ENCODE results near the gene NECTIN1.

The NECTIN1 gene

DNA sequence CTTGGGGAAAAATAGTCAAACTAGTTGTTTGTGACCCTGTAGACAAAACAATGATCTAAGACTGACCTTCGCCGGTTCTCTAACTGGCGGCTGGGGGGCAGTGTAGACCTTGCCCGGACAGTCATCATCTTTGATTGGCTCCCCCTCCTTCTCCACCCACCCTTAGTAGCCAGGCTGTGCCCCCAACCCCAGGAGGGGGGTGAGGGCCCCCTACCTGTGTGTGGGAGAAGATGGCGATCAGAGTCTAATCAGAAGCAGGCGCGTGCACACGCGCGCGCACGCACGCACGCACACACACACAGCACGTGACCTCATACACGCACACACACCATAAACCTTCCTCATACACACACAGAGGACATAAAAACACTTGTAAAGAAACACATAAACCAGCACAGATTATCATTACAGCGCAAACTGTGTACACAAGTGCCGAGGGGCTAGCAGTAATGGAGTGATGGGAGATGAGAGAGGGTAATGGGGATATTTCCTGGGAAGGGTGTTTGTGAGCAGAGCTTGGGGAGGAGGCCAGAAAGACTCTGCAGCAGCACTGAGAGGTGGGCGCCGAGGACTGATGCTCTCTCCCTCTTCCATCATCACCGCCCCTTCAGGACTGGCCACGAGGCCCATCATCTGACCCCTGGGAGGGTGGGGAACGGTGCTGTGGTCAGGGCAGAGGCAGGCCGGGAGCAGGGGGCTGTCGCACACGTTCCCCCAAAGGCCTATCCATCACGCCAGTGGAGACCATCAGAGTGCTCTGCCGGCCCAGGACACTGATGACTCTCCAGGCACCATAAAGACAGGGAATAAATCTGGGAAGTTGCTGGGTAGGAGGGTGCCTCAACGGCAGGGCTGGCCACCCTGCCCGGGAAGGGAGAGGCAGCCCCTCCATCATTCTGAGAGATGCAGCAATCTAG, 12.2 kb downstream of the NECTIN1 start:
- Histone ChIP-seq H3K27ac (ENCODE audit: low read depth, low read length) (no peak overlapping the region), H3K36me3 (ENCODE audit: control insufficient read depth, insufficient read depth, low read length) (no peaks in the 10 kb centered on the region), H3K18ac (ENCODE audit: low read length) (no peak overlapping the region), H2AK5ac (ENCODE audit: low read length) (no peak overlapping the region), H3K79me1 (ENCODE audit: low read length) (peaks cover 34% of the 10 kb centered on the region), H4K8ac (ENCODE audit: low read depth, low read length) (no peak overlapping the region), H3K56ac (ENCODE audit: low read length) (no peak overlapping the region), H3K4me2 (ENCODE audit: low read length) (no peak overlapping the region), H3K4me1 (ENCODE audit: control insufficient read depth, low read depth, low read length) (peaks cover 20% of the 10 kb centered on the region), H2BK120ac (ENCODE audit: low read depth, low read length) (no peak overlapping the region), H2BK15ac (replicated peaks; ENCODE audit: low read depth) (no peak overlapping the region), H3K4me3 (ENCODE audit: low read length) (no peak overlapping the region), H3K4ac (ENCODE audit: low read depth, low read length) (no peak overlapping the region), H3K79me2 (ENCODE audit: control insufficient read depth, insufficient read depth, low read length) (peaks cover 43% of the 10 kb centered on the region), H2BK5ac (ENCODE audit: low read length) (no peak overlapping the region), H4K5ac (ENCODE audit: low read length) (no peak overlapping the region), H3K27me3 (ENCODE audit: insufficient read depth, low read length, poor library complexity) (no peaks in the 10 kb centered on the region), H3K23ac (ENCODE audit: low read length) (no peak overlapping the region), H3K9ac (ENCODE audit: low read length) (no peak overlapping the region)
- no peak for DNase-seq
- 100% methylated on average over 2 of the region's 30 CpGs for WGBS (ENCODE audit: extremely low coverage, insufficient coverage, low lambda C conversion rate)

- no peak overlapping the region for H4K8ac ChIP-seq (ENCODE audit: low read depth, low read length)
- H3K4me2 ChIP-seq (ENCODE audit: low read length): no peak overlapping the region
- H3K79me2 ChIP-seq (ENCODE audit: control insufficient read depth, insufficient read depth, low read length): peaks cover 32% of the 10 kb centered on the region
- peaks cover 28% of the 10 kb centered on the region for H3K79me1 ChIP-seq (ENCODE audit: low read length)
- no peak overlapping the region for H2BK5ac ChIP-seq (ENCODE audit: low read length)
- no peaks in the 10 kb centered on the region for H3K27me3 ChIP-seq (ENCODE audit: insufficient read depth, low read length, poor library complexity)
- no peak overlapping the region for H3K18ac ChIP-seq (ENCODE audit: low read length)
- peaks cover 24% of the 10 kb centered on the region for H3K4me1 ChIP-seq (ENCODE audit: control insufficient read depth, low read depth, low read length)
- H3K23ac ChIP-seq (ENCODE audit: low read length): no peak overlapping the region
- H3K9ac ChIP-seq (ENCODE audit: low read length): no peak overlapping the region
- no peaks in the 10 kb centered on the region for H3K36me3 ChIP-seq (ENCODE audit: control insufficient read depth, insufficient read depth, low read length)
- no peak for DNase-seq
- WGBS (ENCODE audit: extremely low coverage, insufficient coverage, low lambda C conversion rate): no CpG with 5 or more reads among the region's 6 CpGs
- H3K56ac ChIP-seq (ENCODE audit: low read length): no peak overlapping the region
- H2AK5ac ChIP-seq (ENCODE audit: low read length): no peak overlapping the region
- no peak overlapping the region for H2BK15ac ChIP-seq (replicated peaks; ENCODE audit: low read depth)
- no peak overlapping the region for H3K27ac ChIP-seq (ENCODE audit: low read depth, low read length)
- no peak overlapping the region for H2BK120ac ChIP-seq (ENCODE audit: low read depth, low read length)
- H3K4me3 ChIP-seq (ENCODE audit: low read length): no peak overlapping the region
- H4K5ac ChIP-seq (ENCODE audit: low read length): no peak overlapping the region
- H3K4ac ChIP-seq (ENCODE audit: low read depth, low read length): no peak overlapping the region
Measured at GRCh38 chr11:119714590-119714989, 14.4 kb downstream of the NECTIN1 start.

GRCh38 chr11:119714189-119714588, 14.8 kb downstream of the NECTIN1 start:
- Histone ChIP-seq H3K18ac (ENCODE audit: low read length) (no peak overlapping the region), H2BK5ac (ENCODE audit: low read length) (no peak overlapping the region), H4K8ac (ENCODE audit: low read depth, low read length) (no peak overlapping the region), H4K5ac (ENCODE audit: low read length) (no peak overlapping the region), H3K27me3 (ENCODE audit: insufficient read depth, low read length, poor library complexity) (no peaks in the 10 kb centered on the region), H3K27ac (ENCODE audit: low read depth, low read length) (no peak overlapping the region), H3K36me3 (ENCODE audit: control insufficient read depth, insufficient read depth, low read length) (no peaks in the 10 kb centered on the region), H3K79me1 (ENCODE audit: low read length) (peaks cover 27% of the 10 kb centered on the region), H2BK15ac (replicated peaks; ENCODE audit: low read depth) (no peak overlapping the region), H3K56ac (ENCODE audit: low read length) (peak overlapping the region; percentile 34), H3K79me2 (ENCODE audit: control insufficient read depth, insufficient read depth, low read length) (peaks cover 32% of the 10 kb centered on the region), H3K4me1 (ENCODE audit: control insufficient read depth, low read depth, low read length) (peaks cover 26% of the 10 kb centered on the region), H2AK5ac (ENCODE audit: low read length) (no peak overlapping the region), H3K23ac (ENCODE audit: low read length) (no peak overlapping the region), H3K9ac (ENCODE audit: low read length) (no peak overlapping the region), H3K4me3 (ENCODE audit: low read length) (no peak overlapping the region), H3K4ac (ENCODE audit: low read depth, low read length) (no peak overlapping the region), H3K4me2 (ENCODE audit: low read length) (no peak overlapping the region), H2BK120ac (ENCODE audit: low read depth, low read length) (no peak overlapping the region)
- WGBS (ENCODE audit: extremely low coverage, insufficient coverage, low lambda C conversion rate): no CpG with 5 or more reads among the region's 8 CpGs
- DNase-seq: no peak

DNA sequence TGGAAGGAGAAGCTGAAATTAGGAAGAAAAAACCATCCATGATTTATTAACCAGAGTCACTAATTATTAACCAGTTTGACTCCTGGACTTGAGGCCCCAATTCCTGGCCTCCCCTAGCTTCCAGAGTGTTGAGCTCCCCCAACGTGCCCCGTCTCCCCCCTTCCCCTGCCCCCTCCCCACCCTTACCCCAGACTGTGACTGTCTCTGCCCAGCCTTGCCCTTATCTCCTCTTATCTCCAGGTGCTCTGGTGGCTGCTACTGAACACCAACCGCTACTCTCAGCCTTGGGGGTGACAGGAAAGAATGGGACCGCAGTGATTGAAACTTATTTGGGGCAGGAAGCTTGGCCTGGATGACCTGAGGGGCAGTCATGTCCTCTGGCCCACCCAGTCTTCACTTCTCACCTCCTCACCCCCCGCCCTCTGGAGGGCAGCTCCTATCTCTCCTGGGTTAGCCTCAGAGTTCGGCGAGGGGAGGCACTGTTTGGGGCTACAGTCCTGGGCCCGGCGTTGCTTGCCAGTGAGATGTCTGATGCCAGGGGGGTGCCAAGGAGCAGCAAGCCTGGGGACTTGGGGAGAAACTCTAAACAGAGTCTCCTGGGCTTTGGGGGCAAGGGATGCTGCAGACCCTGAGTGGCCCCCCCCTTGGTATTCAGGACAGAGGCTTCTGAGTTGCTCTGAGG, 15.5 kb downstream of the NECTIN1 start:
- peak; percentile 59 for DNase-seq
- no peak overlapping the region for H4K5ac ChIP-seq (ENCODE audit: low read length)
- H4K8ac ChIP-seq (ENCODE audit: low read depth, low read length): no peak overlapping the region
- no CpG with 5 or more reads among the region's 9 CpGs for WGBS (ENCODE audit: extremely low coverage, insufficient coverage, low lambda C conversion rate)
- peaks cover 29% of the 10 kb centered on the region for H3K79me2 ChIP-seq (ENCODE audit: control insufficient read depth, insufficient read depth, low read length)
- no peak overlapping the region for H2BK120ac ChIP-seq (ENCODE audit: low read depth, low read length)
- H3K4ac ChIP-seq (ENCODE audit: low read depth, low read length): no peak overlapping the region
- H3K79me1 ChIP-seq (ENCODE audit: low read length): peaks cover 25% of the 10 kb centered on the region
- peaks cover 30% of the 10 kb centered on the region for H3K4me1 ChIP-seq (ENCODE audit: control insufficient read depth, low read depth, low read length)
- H2BK15ac ChIP-seq (replicated peaks; ENCODE audit: low read depth): no peak overlapping the region
- no peak overlapping the region for H2AK5ac ChIP-seq (ENCODE audit: low read length)
- no peak overlapping the region for H3K9ac ChIP-seq (ENCODE audit: low read length)
- H3K23ac ChIP-seq (ENCODE audit: low read length): no peak overlapping the region
- no peak overlapping the region for H3K4me2 ChIP-seq (ENCODE audit: low read length)
- H3K18ac ChIP-seq (ENCODE audit: low read length): no peak overlapping the region
- H2BK5ac ChIP-seq (ENCODE audit: low read length): no peak overlapping the region
- H3K27me3 ChIP-seq (ENCODE audit: insufficient read depth, low read length, poor library complexity): no peaks in the 10 kb centered on the region
- H3K4me3 ChIP-seq (ENCODE audit: low read length): no peak overlapping the region
- H3K36me3 ChIP-seq (ENCODE audit: control insufficient read depth, insufficient read depth, low read length): no peaks in the 10 kb centered on the region
- H3K27ac ChIP-seq (ENCODE audit: low read depth, low read length): no peak overlapping the region
- H3K56ac ChIP-seq (ENCODE audit: low read length): peak overlapping the region; percentile 34

- no peak overlapping the region for H4K8ac ChIP-seq (ENCODE audit: low read depth, low read length)
Measured at GRCh38 chr11:119712459-119713358, 16.3 kb downstream of the NECTIN1 start.

More at GRCh38 chr11:119712459-119713358, 16.3 kb downstream of the NECTIN1 start:
- no CpG with 5 or more reads among the region's 10 CpGs for WGBS (ENCODE audit: extremely low coverage, insufficient coverage, low lambda C conversion rate)
- Histone ChIP-seq H3K79me1 (ENCODE audit: low read length) (peaks cover 23% of the 10 kb centered on the region), H3K4me1 (ENCODE audit: control insufficient read depth, low read depth, low read length) (peaks cover 30% of the 10 kb centered on the region), H2BK120ac (ENCODE audit: low read depth, low read length) (no peak overlapping the region), H3K27ac (ENCODE audit: low read depth, low read length) (no peak overlapping the region), H3K4ac (ENCODE audit: low read depth, low read length) (no peak overlapping the region), H3K23ac (ENCODE audit: low read length) (no peak overlapping the region), H3K79me2 (ENCODE audit: control insufficient read depth, insufficient read depth, low read length) (peaks cover 24% of the 10 kb centered on the region), H2AK5ac (ENCODE audit: low read length) (no peak overlapping the region), H3K9ac (ENCODE audit: low read length) (no peak overlapping the region), H3K18ac (ENCODE audit: low read length) (no peak overlapping the region), H3K56ac (ENCODE audit: low read length) (no peak overlapping the region), H2BK5ac (ENCODE audit: low read length) (no peak overlapping the region), H2BK15ac (replicated peaks; ENCODE audit: low read depth) (no peak overlapping the region), H3K4me2 (ENCODE audit: low read length) (no peak overlapping the region), H3K4me3 (ENCODE audit: low read length) (no peak overlapping the region), H4K5ac (ENCODE audit: low read length) (no peak overlapping the region), H3K36me3 (ENCODE audit: control insufficient read depth, insufficient read depth, low read length) (no peaks in the 10 kb centered on the region), H3K27me3 (ENCODE audit: insufficient read depth, low read length, poor library complexity) (no peaks in the 10 kb centered on the region)
- DNase-seq: peak; percentile 65

Measured in mesendoderm (in vitro differentiated cells).